ENCODE measurements around the gene RNF187. TPM values are rescaled to one million over a fixed set of nuclear protein-coding genes. Genes with fewer than 3 reads are reported as not detected.
A peak's percentile ranks its signal among the peaks of the same experiment; 100 is the strongest.

The RNF187 gene
- total RNA-seq, 1 experiment from 2014 or later = 63.4 TPM

GRCh38 chr1:228494391-228494790 is 7.2 kb downstream of the RNF187 start:
- H3K27ac Mint-ChIP-seq = peak overlapping the region in 1 of 3 experiments; percentile 10; a peak in 1 of 7 replicates
- H3K23ac ChIP-seq (ENCODE audit: insufficient read length, low read depth, low read length) = no peak overlapping the region

More at GRCh38 chr1:228494391-228494790, 7.2 kb downstream of the RNF187 start:
- Histone ChIP-seq H3K4ac (ENCODE audit: low read depth, low read length) (no peak overlapping the region), H2BK12ac (ENCODE audit: insufficient read length, low read depth, low read length) (no peak overlapping the region), H2AK5ac (ENCODE audit: insufficient read length, low read length) (no peak overlapping the region), H3K9ac (ENCODE audit: extremely low read depth, insufficient read length, low read length) (no peak overlapping the region), H3T11ph (ENCODE audit: low read length) (no peak overlapping the region), H3K79me2 (ENCODE audit: insufficient read depth, low read length) (no peaks in the 10 kb centered on the region), H2BK5ac (ENCODE audit: insufficient read length, low read length) (no peak overlapping the region), H3K23me2 (ENCODE audit: insufficient read length, low read depth, low read length, poor library complexity, severe bottlenecking) (no peaks in the 10 kb centered on the region), H4K5ac (ENCODE audit: insufficient read length, low read depth, low read length) (no peak overlapping the region), H3K4me1 (ENCODE audit: insufficient read depth, low read length) (no peaks in the 10 kb centered on the region), H3K18ac (ENCODE audit: insufficient read length, low read depth, low read length) (no peak overlapping the region), H3K27me3 (ENCODE audit: insufficient read depth, low read length) (peaks cover 2% of the 10 kb centered on the region; the same call in 1 of the 2 replicates), H2AFZ (ENCODE audit: low read length) (no peak overlapping the region), H2BK15ac (ENCODE audit: low read depth, low read length) (no peak overlapping the region), H2BK20ac (ENCODE audit: low read depth, low read length, poor library complexity, severe bottlenecking) (no peak overlapping the region), H3K79me1 (ENCODE audit: insufficient read depth, low read depth, low read length, poor library complexity, severe bottlenecking) (no peaks in the 10 kb centered on the region), H4K91ac (ENCODE audit: insufficient read length, low read depth, low read length) (no peak overlapping the region), H3K9me3 (ENCODE audit: control insufficient read depth, low read depth, low read length) (no peaks in the 10 kb centered on the region), H3K4me2 (ENCODE audit: insufficient read depth, insufficient read length, low read length) (no peak overlapping the region), H2BK120ac (ENCODE audit: low read depth, low read length, poor library complexity, severe bottlenecking) (no peak overlapping the region), H3K56ac (ENCODE audit: insufficient read length, low read depth, low read length) (no peak overlapping the region), H4K8ac (replicated peaks; ENCODE audit: insufficient read length, low read depth, low read length) (no peak overlapping the region), H4K20me1 (ENCODE audit: control insufficient read depth, insufficient read depth, insufficient read length) (no peaks in the 10 kb centered on the region), H3K27ac (ENCODE audit: insufficient read length, low read depth, low read length) (no peak overlapping the region), H3K14ac (ENCODE audit: insufficient read depth, low read length) (no peak overlapping the region)
- DNase-seq = no peak
- no peak overlapping the region for H3K4me3 Mint-ChIP-seq
- no peaks in the 10 kb centered on the region for H3K9me3 Mint-ChIP-seq
- WGBS (ENCODE audit: extremely low coverage, insufficient read length, low lambda C conversion rate) = no CpG with 5 or more reads among the region's 7 CpGs
- H3K27me3 Mint-ChIP-seq (ENCODE audit: low read depth) = peaks cover 22% of the 10 kb centered on the region
- no peak for TF ChIP-seq CTCF (conservative IDR thresholded peaks at IDR 0.05)
- H3K4me1 Mint-ChIP-seq = peaks cover 8 to 16% of the 10 kb centered on the region in 2 experiments
- H3K36me3 Mint-ChIP-seq (ENCODE audit: insufficient read depth in 1 of 3, low read depth in 3 of 3) = peaks cover 28 to 47% (median 45%) of the 10 kb centered on the region in 3 experiments

All from H9 (cell line).